ENCODE data around the gene METTL25B.
"Not testable (repeated sequence)": the region's sequence is repeated elsewhere in the genome, so short reads cannot be mapped to it uniquely, and the experiment has no call there.

The METTL25B gene

DNA sequence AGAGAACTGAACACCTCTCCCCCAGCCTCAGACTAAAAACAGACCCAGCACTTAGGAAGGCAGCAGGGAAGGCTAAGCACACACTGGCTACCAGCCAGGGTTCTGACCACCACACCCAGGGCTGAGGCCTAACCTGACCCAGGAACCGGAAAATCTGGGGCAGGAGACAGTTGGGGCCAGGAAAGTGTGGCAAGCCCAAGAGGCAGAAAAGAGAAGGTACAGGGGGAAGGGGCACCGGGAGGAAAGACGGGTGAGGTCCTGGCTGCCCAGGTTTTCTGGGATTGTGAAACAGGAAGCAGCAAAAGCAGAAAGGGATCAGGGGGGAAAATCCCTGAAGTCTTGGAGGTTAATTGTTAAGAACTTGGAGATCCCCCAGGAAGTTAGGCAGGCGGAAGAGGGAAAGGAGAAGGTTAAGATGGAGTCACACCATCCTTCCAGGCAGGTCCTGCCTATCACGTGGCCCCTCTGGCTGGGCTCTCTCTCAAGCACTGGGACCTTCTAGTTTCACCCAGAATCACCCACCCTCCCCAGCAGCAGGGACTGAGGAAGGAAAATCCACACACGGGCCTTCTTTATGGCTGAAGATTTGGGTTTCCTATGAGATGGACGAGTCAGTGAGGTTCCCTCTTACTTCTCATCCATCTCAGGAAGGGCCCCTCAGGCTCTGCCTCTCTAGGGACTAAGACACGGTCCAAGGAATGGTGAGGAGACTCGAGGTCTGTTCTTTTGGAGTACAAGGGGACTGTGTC is 20.6 kb downstream of the METTL25B start:
- no peak for DNase-seq (ENCODE audit: low read depth)

GRCh38 chr1:156749419-156750118 is 21.3 kb downstream of the METTL25B start:
- DNase-seq (ENCODE audit: low read depth) = no peak

GRCh38 chr1:156750191-156750672 is 22.0 kb downstream of the METTL25B start:
- no peak for DNase-seq (ENCODE audit: low read depth)

DNA sequence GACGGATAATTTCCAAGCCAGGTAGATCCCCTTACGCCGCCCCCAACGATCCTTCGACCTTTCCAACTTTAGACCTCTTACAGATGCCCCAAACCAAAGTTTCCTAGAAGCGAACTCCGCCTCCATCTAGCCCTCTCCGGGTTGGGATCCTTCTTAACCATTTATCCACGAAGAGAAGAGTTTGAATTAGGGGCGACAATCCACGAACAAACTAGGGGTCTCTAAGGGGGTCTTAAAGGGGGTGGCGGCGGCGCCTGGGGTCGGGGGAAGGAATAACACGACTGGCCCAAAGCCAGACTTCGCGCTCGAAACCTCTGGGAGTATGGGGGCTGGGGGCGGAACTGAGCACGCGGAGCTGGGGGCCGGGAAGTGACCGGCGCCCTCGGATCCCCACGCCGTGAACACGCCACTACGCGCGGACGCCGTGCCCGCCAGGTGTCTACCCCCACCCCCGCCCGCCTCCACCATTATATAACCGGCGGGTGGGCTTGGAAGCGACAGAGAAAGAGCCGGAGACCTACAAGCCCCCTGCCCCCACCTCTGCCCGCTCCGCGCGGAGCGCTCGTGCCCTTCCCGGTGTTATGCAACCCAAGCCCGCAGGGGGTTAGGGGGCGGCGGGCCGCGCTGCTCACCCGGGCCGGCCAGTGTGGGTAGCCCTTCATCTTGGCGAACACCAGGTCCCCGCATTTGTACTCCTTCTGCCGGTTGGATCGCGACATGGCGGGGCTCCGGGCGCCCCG is 22.6 kb downstream of the METTL25B start:
- DNase-seq (ENCODE audit: low read depth) = no peak

- DNase-seq (ENCODE audit: low read depth) = no peak
Observed at GRCh38 chr1:156751451-156751756, 23.1 kb downstream of the METTL25B start, which contains the start of gene HDGF. TSS of gene HDGF (minus strand) at chr1:156751675. CDS start at chr1:156751429, 246 bp downstream.

DNA sequence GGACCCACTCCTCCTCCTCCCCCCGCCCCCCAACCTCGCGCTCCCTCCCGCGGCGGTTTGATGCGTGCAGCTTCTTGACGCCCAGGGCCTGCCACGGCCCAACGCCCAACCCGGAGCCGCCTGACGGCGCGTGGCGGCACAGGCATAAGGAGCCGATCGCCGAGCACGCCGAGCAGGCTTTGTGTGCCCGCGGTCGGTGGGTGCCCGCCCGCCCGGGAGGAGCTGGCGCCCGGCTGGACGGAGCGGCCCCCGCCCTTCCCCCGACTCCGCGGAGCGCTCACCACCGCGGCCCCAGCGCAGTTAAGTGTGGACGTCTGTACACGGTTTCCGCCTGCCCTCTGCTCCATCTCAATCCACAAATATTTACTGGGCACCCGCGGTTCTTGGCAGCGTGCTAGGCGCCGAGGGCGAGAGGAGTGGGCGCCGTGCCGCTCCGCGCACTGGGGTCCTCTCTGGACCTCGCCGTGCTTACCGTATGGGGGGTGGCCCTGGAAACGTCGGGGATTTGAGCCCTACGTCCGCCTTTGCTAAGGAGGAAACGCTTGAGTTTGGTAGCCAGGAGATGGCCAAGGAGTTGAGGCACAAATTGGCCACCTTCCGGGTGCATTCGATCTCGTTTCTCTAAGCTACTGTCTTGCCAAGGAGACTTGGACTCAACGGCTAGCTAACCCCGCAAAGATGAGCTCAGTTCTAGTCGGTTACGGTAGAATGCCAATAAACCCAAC is 23.6 kb downstream of the METTL25B start:
- peak; percentile 93 for DNase-seq (ENCODE audit: low read depth)

DNA sequence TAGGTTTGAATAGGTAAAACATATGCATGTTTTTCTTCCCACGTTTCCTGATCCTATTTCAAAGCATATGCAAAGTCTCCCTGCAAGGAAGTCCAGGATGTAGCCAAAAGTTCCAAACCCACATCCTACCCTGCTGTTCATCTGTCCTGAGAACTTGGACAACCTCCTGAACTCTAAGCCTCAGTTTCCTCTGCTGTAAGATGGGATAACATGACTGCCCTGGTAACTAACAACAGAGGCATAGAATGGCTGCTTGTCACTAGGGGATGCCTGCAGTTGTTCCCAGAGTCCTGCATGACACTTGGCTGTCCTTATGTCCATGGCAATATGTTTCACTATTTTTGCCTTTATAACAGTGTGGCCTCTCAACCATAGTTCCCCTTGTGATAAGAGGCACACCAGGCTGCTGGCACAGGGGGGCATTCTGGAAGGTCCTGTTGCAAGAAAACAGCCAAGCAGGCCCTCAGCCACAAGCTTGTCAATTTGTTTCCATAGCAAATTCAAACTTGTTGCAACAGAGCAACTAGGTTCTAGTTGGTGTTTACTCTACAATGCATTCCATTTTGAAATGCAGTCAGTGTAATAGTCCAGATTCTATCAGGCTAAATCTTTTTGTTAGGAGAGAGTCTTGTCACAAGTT is 24.7 kb downstream of the METTL25B start:
- DNase-seq (ENCODE audit: low read depth) = no peak

DNA sequence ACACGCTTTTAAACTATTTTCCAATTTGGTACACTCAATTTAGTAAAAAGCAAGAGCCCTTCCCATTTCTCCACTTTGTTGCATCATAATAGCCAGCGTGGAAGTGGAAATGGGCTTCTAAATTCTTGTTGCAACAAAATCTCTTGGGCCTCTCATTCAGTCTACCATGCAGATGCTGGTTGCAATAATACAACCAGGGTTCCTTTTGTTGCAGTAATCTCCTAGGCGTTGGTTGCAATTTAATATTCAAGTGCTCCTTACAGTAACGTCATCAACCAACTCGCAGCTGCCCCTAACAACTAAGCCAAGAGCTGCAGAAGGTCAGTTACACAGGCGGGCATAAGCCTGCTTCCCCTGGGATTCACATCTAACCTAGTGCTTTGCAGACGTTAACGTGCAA is 25.9 kb downstream of the METTL25B start:
- no peak for DNase-seq (ENCODE audit: low read depth)

DNA sequence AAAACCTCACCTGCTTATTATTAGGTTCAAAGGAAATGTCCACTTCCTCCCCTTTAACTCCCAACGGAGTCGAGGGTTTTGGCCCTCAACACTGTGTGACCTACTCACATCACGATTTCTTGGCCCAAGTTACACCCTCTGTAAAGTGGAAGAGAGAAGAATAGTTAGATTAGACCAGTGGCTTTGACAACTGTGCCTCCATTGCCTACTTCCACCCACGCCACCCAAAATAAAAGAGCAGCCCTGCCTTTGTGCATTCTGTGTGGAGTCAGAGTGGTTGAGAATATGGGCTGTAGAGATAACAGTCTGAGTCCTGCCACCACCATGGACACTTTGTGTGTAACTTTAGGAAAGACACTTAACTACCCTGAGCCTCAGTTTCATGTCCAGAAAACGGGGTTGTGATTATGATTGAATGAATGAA is 27.3 kb downstream of the METTL25B start:
- no peak for DNase-seq (ENCODE audit: low read depth)

DNA sequence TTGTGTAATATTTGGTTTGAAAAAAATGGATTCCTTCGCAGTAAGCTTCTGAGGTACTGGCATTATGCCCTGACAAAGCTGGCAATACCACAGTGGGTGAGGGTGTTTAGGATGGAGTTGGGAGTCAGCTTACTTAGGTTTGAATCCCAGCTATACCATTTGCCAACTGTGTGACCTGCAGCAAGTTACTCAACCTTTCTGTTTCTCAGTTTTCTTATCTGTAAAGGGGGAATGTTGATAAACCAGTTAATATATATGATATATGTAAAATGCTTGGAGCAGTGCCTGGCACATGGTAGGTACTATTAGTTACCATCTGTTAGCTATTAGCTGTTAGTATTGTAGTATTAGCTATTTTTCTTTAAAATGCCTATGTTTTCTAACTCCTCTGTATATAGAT is 28.1 kb downstream of the METTL25B start:
- DNase-seq (ENCODE audit: low read depth) = no peak

DNA sequence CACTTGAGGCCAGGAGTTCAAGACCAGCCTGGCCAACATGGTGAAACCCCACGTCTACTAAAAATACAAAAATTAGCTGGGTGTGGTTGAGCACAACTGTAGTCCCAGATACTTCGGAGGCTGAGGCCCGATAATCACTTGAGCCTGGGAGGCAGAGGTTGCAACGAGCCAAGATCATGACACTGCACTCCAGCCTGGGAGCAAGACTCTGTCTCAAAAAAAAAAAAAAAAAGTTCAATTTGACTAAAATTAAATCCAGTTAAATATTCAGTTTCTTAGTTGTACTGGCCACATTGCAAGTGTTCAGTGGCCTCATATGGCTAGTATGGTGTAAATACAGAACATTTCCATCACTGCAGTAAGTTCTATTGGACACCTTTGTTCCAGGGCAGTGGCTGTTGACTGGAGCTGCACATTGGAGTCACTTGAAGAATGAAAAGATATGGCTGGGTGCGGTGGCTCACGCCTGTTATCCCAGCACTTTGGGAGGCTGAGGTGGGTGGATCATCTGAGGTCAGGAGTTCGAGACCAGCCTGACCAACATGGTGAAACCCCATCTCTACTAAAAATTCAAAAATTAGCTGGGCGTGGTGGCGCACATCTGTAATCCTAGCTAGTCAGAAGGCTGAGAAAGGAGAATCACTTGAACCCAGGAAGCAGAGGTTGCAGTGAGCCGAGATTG is 29.4 kb downstream of the METTL25B start:
- DNase-seq (ENCODE audit: low read depth) = not testable (repeated sequence)

GRCh38 chr1:156760092-156760795 is 32.0 kb downstream of the METTL25B start:
- no peak for DNase-seq (ENCODE audit: low read depth)

GRCh38 chr1:156760796-156761104 is 32.5 kb downstream of the METTL25B start:
- no peak for DNase-seq (ENCODE audit: low read depth)

GRCh38 chr1:156765136-156765535 is 36.9 kb downstream of the METTL25B start:
- DNase-seq (ENCODE audit: low read depth) = not testable (repeated sequence)

GRCh38 chr1:156765666-156766065 is 37.4 kb downstream of the METTL25B start:
- DNase-seq (ENCODE audit: low read depth) = no peak

DNA sequence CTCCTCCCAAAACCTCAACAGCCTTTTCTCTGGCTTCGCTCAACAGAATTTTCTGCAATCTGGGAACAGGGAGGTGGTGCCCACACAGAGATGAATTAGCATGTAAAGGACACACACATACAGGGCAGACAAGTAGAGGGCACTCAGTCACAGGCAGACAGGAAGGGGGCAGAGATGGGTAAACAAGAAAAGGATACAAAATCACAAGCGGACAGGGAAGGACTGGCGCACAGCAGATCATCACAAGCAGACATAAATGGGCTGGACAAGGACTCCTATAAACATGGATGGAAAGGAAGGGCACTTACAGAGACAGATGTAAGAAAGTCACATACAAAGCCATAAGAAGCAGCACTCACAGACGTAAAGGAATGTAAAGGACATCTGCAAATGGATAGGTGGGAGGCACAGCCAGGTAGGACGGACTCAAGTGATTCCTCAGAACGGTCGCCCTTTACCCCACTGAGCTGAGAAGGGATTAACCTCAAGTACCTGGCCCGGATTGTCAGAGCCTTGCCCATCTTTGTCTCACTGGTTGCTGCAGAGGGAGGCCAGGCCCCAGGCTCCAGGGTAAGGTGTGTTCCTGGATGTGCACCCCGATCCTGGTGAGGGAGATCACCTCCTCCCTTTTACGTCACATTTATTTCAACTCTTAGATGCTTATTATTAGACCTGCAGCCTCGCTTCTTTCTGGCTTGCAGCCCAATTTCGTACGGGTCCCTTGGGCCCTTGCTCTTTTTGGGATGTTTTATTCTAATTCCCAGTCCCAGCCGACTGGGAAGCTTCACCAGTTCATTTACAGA is 38.2 kb downstream of the METTL25B start:
- DNase-seq (ENCODE audit: low read depth) = no peak

DNA sequence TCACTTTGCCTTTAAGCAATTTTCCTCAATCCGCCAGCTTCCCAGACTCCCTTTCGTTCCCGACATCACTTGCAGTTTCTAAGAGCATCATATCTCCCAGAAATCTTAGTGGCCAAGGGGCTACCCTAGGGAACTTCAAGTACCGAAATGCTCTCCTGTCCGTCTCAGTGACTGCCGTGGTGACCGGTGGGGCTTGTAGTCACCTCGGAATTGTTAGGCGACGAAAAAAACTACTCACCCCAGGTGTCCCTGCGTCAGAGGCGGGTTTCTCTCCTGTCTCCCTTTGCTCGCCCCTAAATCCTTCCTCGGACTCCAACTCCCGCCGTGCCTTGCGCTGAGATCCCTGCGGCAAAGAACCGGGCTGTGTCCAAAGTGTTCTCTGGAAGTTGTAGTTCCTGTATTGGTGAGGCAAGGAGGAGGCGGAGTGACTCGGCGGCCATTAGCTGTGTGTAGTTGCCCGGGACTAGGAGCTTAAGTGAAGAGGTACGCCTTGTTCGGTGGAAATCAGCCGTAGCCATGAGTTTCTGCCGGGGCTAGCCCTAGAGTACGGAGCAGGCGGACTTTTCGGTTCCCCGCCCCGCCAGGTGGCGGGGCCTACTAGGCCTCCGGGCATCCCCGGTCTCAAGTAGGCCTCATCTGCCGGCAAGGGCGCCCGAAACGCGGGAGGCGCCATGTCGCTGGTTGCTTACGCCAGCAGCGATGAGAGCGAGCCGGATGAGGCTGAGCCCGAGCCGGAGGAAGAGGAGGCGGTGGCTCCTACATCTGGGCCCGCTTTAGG is 39.0 kb downstream of the METTL25B start, which contains the start of gene PRCC:
Gene PRCC, plus strand, starts transcription at position 435 of the 778 bp plus-strand sequence. Its CDS starts 237 bp downstream, at position 672.
- peak; percentile 99 for DNase-seq (ENCODE audit: low read depth)

GRCh38 chr1:156767879-156768604 is 39.8 kb downstream of the METTL25B start:
- no peak for DNase-seq (ENCODE audit: low read depth)

All from CMK (cell line).